HG02970 (cell line): ENCODE measurements around the gene SLC22A1.
"Not testable (repeated sequence)": the region's sequence is repeated elsewhere in the genome, so short reads cannot be mapped to it uniquely, and the experiment has no call there.

Experiments
- ATAC-seq: cut with Tn5 transposase; IDR thresholded peaks from one replicate; pipeline ENCODE4 v1.9.1; 2021; ENCODE audit warnings: mild to moderate bottlenecking, moderate library complexity, moderate number of reproducible peaks; ENCODE audit not compliant: unreplicated experiment, low FRiP score

SLC22A1 gene

DNA sequence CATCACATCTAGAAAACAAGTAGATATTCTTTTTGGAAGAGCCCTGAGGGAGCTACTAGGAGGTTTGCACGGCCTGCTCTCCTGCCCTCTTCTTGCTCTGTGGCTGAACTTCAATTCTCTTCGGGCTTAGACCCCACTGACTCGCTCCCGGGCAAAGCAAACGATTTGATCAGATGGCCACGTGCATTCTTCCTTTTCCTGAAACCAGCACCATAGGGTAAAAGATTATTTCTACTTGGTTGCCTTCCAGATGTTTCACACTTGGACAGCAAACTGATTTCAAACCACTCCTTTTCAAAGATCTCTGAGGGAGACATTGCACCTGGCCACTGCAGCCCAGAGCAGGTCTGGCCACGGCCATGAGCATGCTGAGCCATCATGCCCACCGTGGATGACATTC lies at the start of gene SLC22A1:
Gene SLC22A1 (plus strand): TSS at position 258 of the 400 bp plus-strand sequence. CDS start 121 bp downstream, at position 379.
- no peak for ATAC-seq

GRCh38 chr6:160073272-160073671 lies 48.3 kb upstream of the SLC22A1 start:
- no peak for ATAC-seq

DNA sequence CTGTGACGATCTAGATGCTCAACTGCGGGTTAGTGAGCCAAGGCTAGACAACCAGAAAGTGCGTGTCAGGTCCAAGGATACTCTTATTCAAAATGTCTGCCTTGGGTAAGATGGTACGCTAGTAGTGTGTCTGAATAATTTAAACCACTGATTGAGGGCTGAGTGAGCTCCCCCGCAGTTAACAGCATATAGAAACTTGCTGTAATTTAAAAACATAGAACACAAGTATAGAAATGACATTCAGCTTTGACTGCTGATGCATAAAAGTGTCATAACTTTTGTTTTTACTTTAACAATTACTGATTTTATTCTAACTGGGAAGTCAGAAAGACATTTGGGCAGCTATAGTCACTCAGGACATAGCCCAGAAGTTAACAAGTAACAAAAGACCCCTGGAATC lies 45.6 kb upstream of the SLC22A1 start:
- no peak for ATAC-seq

- ATAC-seq = no peak
These were observed 44.6 kb upstream of the SLC22A1 start for GRCh38 chr6:160077024-160077423.

- ATAC-seq = no peak
These were observed 44.1 kb upstream of the SLC22A1 start for GRCh38 chr6:160077526-160077925.

- no peak for ATAC-seq
These were observed 42.5 kb upstream of the SLC22A1 start for GRCh38 chr6:160078883-160079685.

DNA sequence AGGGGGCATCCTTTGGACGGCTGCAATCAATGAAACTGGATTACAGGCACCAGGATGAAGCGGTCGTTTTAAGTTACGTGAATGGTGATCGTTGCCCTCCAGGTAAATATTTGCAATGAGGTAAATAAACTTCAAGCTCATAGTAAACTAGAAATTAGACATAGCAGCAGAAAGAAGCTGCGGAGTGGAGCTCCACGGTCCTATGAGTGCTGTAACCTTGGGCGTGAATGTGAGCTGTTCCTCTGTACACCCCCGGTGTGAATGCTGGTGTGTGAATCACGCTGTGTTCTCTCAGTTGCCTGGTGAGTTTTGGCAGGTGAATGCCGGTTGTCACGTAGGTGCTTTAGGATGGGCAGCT lies 42.0 kb upstream of the SLC22A1 start:
- ATAC-seq = no peak

GRCh38 chr6:160080097-160080496 lies 41.5 kb upstream of the SLC22A1 start:
- ATAC-seq = no peak

- no peak for ATAC-seq
These were observed 40.2 kb upstream of the SLC22A1 start for GRCh38 chr6:160081398-160081797.

DNA sequence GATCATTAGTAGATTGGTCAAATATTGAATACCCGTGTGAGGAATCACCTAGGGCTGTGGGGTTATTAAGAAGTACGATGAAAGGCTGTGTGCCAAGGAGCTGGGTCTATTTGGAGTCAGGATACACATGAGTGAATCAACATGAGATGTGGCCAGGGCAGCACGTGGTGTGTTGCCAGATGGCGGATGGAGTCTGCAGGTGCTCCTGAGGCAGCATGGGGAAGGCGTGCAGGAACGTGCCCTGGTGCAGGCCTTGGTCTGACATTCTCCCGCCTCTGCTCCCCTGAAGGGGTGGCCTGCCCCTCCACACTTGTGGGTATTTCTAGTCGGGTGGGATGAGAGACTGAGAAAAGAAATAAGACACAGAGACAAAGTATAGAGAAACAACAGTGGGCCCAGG lies 39.0 kb upstream of the SLC22A1 start:
- ATAC-seq = no peak

DNA sequence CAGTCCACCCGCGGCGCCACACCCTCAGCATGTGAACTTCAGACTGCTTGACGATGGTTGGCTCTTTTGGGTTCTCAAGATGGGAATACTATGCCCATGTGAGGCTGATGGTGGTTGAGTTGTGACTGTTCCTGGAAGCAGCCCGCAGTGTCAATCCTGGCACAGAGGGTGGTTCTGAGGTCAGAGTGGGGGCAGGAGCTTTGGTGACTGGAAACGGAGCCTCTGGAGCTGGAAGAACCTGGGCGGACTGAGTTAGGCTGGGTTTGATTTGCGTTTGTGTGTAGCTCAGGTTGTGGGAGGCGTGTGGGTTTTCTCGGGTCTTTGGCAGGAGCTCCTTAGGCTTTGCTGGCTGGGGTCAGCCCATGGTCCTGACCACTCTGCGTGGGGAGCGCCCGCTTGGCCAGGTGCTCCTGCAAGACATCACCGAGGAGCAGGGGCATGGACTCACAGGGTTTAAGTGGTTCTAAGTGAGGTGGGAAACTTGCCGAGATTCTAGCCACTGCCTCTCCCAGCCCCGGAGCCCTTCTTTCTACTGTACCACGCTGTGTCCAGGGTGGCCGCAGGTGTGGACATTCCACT lies 37.3 kb upstream of the SLC22A1 start:
- no peak for ATAC-seq

- ATAC-seq = no peak
These were observed 36.4 kb upstream of the SLC22A1 start for GRCh38 chr6:160085226-160085625.

GRCh38 chr6:160085713-160086505 lies 35.7 kb upstream of the SLC22A1 start:
- no peak for ATAC-seq

- ATAC-seq = no peak
These were observed 34.9 kb upstream of the SLC22A1 start for GRCh38 chr6:160086754-160087153.

GRCh38 chr6:160088069-160088783 lies 33.4 kb upstream of the SLC22A1 start:
- no peak for ATAC-seq

GRCh38 chr6:160088784-160089533 lies 32.7 kb upstream of the SLC22A1 start:
- no peak for ATAC-seq

DNA sequence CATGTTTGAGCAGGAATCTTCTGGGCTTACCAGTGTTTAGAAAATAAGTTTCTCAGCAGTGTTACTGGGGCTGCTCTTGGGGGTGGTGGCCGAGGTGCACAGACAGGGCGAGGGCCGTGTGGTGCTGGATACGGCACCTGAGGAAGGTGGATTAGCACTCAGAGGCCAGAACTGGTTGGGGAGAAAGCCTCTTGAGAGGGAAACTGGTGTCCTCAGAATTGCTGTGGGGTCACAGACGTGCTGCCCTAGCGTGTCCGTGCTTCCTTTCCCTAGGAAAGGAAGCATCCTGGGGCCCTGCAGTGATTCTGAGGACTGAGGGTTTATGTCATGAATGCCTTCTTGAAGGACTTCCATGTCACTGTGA lies 32.1 kb upstream of the SLC22A1 start:
- ATAC-seq = no peak

GRCh38 chr6:160090442-160091239 lies 31.0 kb upstream of the SLC22A1 start:
- ATAC-seq = not testable (repeated sequence)

GRCh38 chr6:160092176-160092575 lies 29.4 kb upstream of the SLC22A1 start:
- ATAC-seq = not testable (repeated sequence)
